ENCODE data around the gene PIAS1.

The PIAS1 gene

DNA sequence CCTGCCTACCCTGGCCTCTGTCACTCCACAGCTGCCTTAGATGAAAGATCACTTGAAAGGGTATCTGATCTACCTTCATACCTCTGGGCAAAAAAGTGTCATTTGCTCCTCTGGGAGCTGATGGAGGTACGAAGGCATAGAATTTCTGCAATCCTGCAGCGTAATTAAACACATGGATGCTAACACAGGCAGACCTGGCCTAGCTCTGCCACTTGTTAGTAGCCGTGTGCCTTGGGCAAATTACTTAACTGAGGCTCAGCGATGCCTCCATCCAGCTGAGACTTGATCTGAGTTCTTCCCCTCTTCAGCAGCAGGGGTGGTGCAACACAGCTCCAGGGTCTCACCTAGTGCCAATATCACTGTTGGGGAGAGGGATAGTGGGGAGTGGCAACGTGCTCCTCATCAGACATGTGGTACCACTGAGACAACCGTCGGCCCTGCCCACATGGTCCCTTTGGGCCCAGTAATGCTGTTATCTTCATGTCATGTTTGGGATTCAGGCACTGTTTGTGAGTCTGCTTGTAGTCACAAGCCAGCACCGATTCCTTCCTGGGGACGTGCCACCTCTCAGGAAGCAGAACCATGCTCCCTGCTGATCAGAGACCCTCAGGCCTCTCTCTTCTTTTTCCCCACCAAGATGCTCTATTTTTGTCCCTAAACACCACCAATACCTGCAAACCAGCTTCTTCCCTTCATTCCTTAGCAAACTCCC, 34.1 kb upstream of the PIAS1 start:
- Histone ChIP-seq H3K36me3 (ENCODE audit: insufficient read depth) (no peaks in the 10 kb centered on the region), H3K27me3 (ENCODE audit: insufficient read depth, low read depth) (no peaks in the 10 kb centered on the region), H3K4me1 (ENCODE audit: low read depth, poor library complexity, severe bottlenecking) (no peaks in the 10 kb centered on the region), H3K4me3 (IDR thresholded peaks at IDR 0.05; ENCODE audit: insufficient read depth, low read depth, low read length) (no peak overlapping the region), H3K79me2 (ENCODE audit: insufficient read depth, low read depth) (no peaks in the 10 kb centered on the region), H4K20me1 (ENCODE audit: insufficient read depth) (no peaks in the 10 kb centered on the region), H3K27ac (no peak overlapping the region), H3K9ac (no peak overlapping the region), H3K4me2 (no peak overlapping the region), H2AFZ (ENCODE audit: low read depth) (no peak overlapping the region)
- TF ChIP-seq, protein P1, sequence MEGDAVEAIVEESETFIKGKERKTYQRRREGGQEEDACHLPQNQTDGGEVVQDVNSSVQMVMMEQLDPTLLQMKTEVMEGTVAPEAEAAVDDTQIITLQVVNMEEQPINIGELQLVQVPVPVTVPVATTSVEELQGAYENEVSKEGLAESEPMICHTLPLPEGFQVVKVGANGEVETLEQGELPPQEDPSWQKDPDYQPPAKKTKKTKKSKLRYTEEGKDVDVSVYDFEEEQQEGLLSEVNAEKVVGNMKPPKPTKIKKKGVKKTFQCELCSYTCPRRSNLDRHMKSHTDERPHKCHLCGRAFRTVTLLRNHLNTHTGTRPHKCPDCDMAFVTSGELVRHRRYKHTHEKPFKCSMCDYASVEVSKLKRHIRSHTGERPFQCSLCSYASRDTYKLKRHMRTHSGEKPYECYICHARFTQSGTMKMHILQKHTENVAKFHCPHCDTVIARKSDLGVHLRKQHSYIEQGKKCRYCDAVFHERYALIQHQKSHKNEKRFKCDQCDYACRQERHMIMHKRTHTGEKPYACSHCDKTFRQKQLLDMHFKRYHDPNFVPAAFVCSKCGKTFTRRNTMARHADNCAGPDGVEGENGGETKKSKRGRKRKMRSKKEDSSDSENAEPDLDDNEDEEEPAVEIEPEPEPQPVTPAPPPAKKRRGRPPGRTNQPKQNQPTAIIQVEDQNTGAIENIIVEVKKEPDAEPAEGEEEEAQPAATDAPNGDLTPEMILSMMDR (conservative IDR thresholded peaks at IDR 0.05; ENCODE audit: low read depth, low read length), result no peak

DNA sequence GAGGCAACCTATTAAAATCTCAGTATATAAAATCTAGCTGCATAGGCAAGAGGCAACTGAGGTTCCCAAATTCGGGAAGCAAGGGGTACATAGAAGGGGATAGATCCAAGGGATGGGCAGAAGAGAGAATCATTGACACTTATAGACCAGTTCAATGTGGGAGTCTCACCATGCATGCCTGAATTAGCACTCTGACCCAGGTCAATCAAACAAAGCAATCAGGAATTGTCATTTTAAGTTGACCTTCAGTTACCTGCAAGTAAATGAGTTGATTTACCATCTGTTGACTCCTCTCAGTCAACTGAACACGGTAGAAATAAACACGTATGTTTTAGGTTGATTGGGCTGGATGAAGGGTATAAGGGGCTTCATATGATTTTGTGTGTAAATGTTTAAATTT, 33.4 kb upstream of the PIAS1 start:
- no peak overlapping the region for H3K4me2 ChIP-seq
- TF ChIP-seq, protein P1 (conservative IDR thresholded peaks at IDR 0.05; ENCODE audit: low read depth, low read length), result no peak

DNA sequence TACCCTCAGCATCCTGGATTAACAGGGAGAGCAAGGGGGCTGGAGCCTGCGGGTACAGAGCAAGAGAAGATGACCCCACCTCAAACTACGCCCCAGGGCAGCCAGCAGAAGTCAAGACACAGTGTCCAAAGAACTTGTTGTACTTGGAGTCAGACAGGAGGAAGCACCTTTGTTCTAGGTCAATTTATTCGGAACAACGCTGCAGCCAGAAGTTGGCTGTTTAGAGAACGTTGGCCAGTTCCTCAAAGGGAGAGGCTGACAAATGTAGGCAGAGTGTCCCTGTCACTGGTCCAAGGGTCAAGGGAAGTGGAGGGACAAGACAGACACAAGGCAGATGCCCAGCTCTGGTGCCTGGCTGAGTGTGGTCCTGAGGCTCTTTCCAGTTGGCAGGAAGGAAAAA, 32.1 kb upstream of the PIAS1 start:
- H3K79me2 ChIP-seq (ENCODE audit: insufficient read depth, low read depth), result no peaks in the 10 kb centered on the region
- no peak overlapping the region for H3K27ac ChIP-seq
- no peak overlapping the region for H3K4me3 ChIP-seq (IDR thresholded peaks at IDR 0.05; ENCODE audit: insufficient read depth, low read depth, low read length)
- TF ChIP-seq, protein P1 (conservative IDR thresholded peaks at IDR 0.05; ENCODE audit: low read depth, low read length), result no peak
- no peaks in the 10 kb centered on the region for H4K20me1 ChIP-seq (ENCODE audit: insufficient read depth)
- no peaks in the 10 kb centered on the region for H3K36me3 ChIP-seq (ENCODE audit: insufficient read depth)
- H3K4me2 ChIP-seq, result no peak overlapping the region
- H2AFZ ChIP-seq (ENCODE audit: low read depth), result no peak overlapping the region
- H3K9ac ChIP-seq, result no peak overlapping the region
- H3K27me3 ChIP-seq (ENCODE audit: insufficient read depth, low read depth), result no peaks in the 10 kb centered on the region
- H3K4me1 ChIP-seq (ENCODE audit: low read depth, poor library complexity, severe bottlenecking), result no peaks in the 10 kb centered on the region

More for the DNA sequence above, 33.4 kb upstream of the PIAS1 start:
- Histone ChIP-seq H3K27ac (no peak overlapping the region), H3K36me3 (ENCODE audit: insufficient read depth) (no peaks in the 10 kb centered on the region), H3K4me3 (IDR thresholded peaks at IDR 0.05; ENCODE audit: insufficient read depth, low read depth, low read length) (no peak overlapping the region), H3K79me2 (ENCODE audit: insufficient read depth, low read depth) (no peaks in the 10 kb centered on the region), H3K27me3 (ENCODE audit: insufficient read depth, low read depth) (no peaks in the 10 kb centered on the region), H2AFZ (ENCODE audit: low read depth) (no peak overlapping the region), H3K9ac (no peak overlapping the region), H4K20me1 (ENCODE audit: insufficient read depth) (no peaks in the 10 kb centered on the region), H3K4me1 (ENCODE audit: low read depth, poor library complexity, severe bottlenecking) (no peaks in the 10 kb centered on the region)

DNA sequence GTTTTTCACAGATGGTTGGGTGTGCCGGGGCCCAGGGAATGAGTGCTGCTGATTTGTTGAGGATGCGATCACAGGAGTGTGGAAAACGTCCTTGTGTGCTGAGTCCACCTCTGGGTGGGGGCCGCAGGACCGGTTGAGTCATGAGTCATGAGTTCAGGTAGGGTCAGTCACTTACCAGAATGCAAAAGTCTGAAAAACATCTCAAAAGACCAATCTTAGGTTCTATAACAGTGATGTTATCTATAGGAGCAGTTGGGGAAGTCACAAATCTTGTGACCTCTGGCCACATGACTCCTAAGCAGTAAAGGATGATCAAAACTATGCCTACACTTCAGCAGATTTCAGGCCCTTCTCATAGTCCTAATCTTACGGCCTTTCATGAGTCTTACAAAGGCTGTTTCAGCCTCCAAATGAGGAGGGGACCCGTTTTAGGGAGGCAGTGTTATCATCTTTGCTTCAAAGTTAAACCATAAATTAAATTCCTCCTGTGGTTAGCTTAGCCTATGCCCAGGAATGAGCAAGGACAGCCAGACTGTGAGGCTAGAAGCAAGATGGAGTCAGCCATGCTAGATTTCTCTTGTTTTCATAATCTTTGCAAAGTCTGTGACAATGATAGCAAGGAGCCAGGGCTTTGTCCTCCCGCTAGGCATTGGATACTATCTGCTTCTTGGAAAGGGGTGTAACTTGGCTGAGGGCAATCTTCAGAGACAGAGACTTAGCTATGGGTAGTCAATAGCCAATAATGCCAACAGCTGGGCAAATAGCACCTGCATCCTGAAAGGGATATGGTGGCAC, 30.6 kb upstream of the PIAS1 start:
- H3K36me3 ChIP-seq (ENCODE audit: insufficient read depth), result no peaks in the 10 kb centered on the region
- H2AFZ ChIP-seq (ENCODE audit: low read depth), result no peak overlapping the region
- H3K4me2 ChIP-seq, result no peak overlapping the region
- H4K20me1 ChIP-seq (ENCODE audit: insufficient read depth), result no peaks in the 10 kb centered on the region
- H3K9ac ChIP-seq, result no peak overlapping the region
- H3K4me1 ChIP-seq (ENCODE audit: low read depth, poor library complexity, severe bottlenecking), result no peaks in the 10 kb centered on the region
- H3K27ac ChIP-seq, result no peak overlapping the region
- no peak overlapping the region for H3K4me3 ChIP-seq (IDR thresholded peaks at IDR 0.05; ENCODE audit: insufficient read depth, low read depth, low read length)
- H3K27me3 ChIP-seq (ENCODE audit: insufficient read depth, low read depth), result no peaks in the 10 kb centered on the region
- H3K79me2 ChIP-seq (ENCODE audit: insufficient read depth, low read depth), result no peaks in the 10 kb centered on the region
- TF ChIP-seq, protein P1 (conservative IDR thresholded peaks at IDR 0.05; ENCODE audit: low read depth, low read length), result no peak
